H1 (cell line): ENCODE data around the gene MRPS14. TPM values are rescaled to one million over a fixed set of nuclear protein-coding genes. Genes with fewer than 3 reads are reported as not detected.

Experiments used
- CTCF ChIA-PET: fragments of 300-600 bp; sonication (Branson Sonifier 250); formaldehyde crosslinking; loops from one replicate; lab custom pipeline; 2021; ENCODE audit not compliant: partially characterized antibody; lab: Charles Lee
- POLR2A ChIA-PET: fragments of 300-600 bp; sonication (Branson Sonifier 250); formaldehyde crosslinking; loops from one replicate; lab custom pipeline; 2021; ENCODE audit warnings: inconsistent platforms; ENCODE audit not compliant: partially characterized antibody; lab: Charles Lee
- DNase-seq, 2 experiments: peaks; one replicate each; pipeline versions ENCODE4 v3.0.0 to v3.0.0-alpha.2; 2010 to 2022; ENCODE audit warnings: low spot score in 2 of 2, low read depth in 1 of 2, mixed read lengths in 1 of 2
- FAIRE-seq: peaks from 2 replicates; lab custom pipeline; 2011; peaks lifted over from hg19 to GRCh38; lab: Jason Lieb, UNC
- H2AFZ ChIP-seq: 2 replicates; pipeline ENCODE4 v1.8.1; 2012; ENCODE audit warnings: low read length, inconsistent platforms
- H2AK5ac ChIP-seq: 2 replicates; pipeline ENCODE4 v1.6.1; 2013; ENCODE audit warnings: low read depth, low read length
- H2BK120ac ChIP-seq: replicated peaks from 2 replicates; pipeline ENCODE3; 2013; ENCODE audit warnings: low read depth, low read length, inconsistent platforms
- H2BK12ac ChIP-seq: 2 replicates; pipeline ENCODE4 v1.6.1; 2013; ENCODE audit warnings: low read depth, low read length
- H2BK15ac ChIP-seq: 2 replicates; pipeline ENCODE4 v1.6.1; 2013; ENCODE audit warnings: low read length
- H2BK20ac ChIP-seq: 2 replicates; pipeline ENCODE4 v1.6.1; 2013; ENCODE audit warnings: low read length
- H2BK5ac ChIP-seq: 2 replicates; pipeline ENCODE4 v1.6.1; 2013; ENCODE audit warnings: low read depth, low read length
- H3K14ac ChIP-seq: 2 replicates; pipeline ENCODE4 v1.6.1; 2013; ENCODE audit warnings: inconsistent platforms; ENCODE audit not compliant: insufficient read length
- H3K18ac ChIP-seq: 2 replicates; pipeline ENCODE4 v1.6.1; 2013; ENCODE audit warnings: low read length; ENCODE audit errors: extremely low read depth
- H3K23ac ChIP-seq: 2 replicates; pipeline ENCODE4 v1.6.1; 2013; ENCODE audit warnings: inconsistent platforms; ENCODE audit not compliant: insufficient read length
- H3K23me2 ChIP-seq: 2 replicates; pipeline ENCODE4 v1.6.1; 2013; ENCODE audit warnings: low read depth, low read length
- H3K27ac ChIP-seq: 2 replicates; pipeline ENCODE4 v1.6.1; 2011; ENCODE audit warnings: low read depth, low read length, inconsistent platforms
- H3K27me3 ChIP-seq, 4 experiments: replicated peaks in 1 of 4; 1 replicate in 1 of 4; 2 replicates in 3 of 4; pipeline versions ENCODE4 v1.6.1 to v1.8.1; 2011 to 2013; ENCODE audit warnings: low read length in 3 of 4, mild to moderate bottlenecking in 3 of 4, inconsistent platforms in 2 of 4, mixed read lengths in 2 of 4, moderate library complexity in 1 of 4; ENCODE audit not compliant: control insufficient read depth in 3 of 4, insufficient read depth in 3 of 4; ENCODE audit errors: extremely low read depth in 1 of 4
- H3K36me3 ChIP-seq, 4 experiments: 2 replicates each; pipeline versions ENCODE4 v1.6.1 to v1.8.1; 2011 to 2013; ENCODE audit warnings: mild to moderate bottlenecking in 4 of 4, low read length in 3 of 4, moderate library complexity in 2 of 4, control low read depth in 1 of 4, inconsistent platforms in 1 of 4; ENCODE audit not compliant: insufficient read depth in 4 of 4, control insufficient read depth in 2 of 4
- H3K4ac ChIP-seq: replicated peaks from 2 replicates; pipeline ENCODE3; 2013; ENCODE audit warnings: low read length, low read depth, mixed read lengths, inconsistent platforms; ENCODE audit not compliant: insufficient read length
- H3K4me1 ChIP-seq, 4 experiments: replicated peaks in 1 of 4; 1 replicate in 1 of 4; 2 replicates in 3 of 4; pipeline versions ENCODE4 v1.6.1 to v1.8.1; 2011 to 2013; ENCODE audit warnings: low read length in 3 of 4, inconsistent platforms in 2 of 4, mixed read lengths in 1 of 4; ENCODE audit not compliant: insufficient read depth in 4 of 4, control insufficient read depth in 3 of 4
- H3K4me2 ChIP-seq, 2 experiments: 2 replicates each; pipeline versions ENCODE4 v1.6.1 to v1.8.1; 2011 to 2013; ENCODE audit warnings: low read depth in 2 of 2, low read length in 2 of 2, control low read depth in 1 of 2, inconsistent platforms in 1 of 2, mild to moderate bottlenecking in 1 of 2; ENCODE audit not compliant: insufficient read depth in 1 of 2
- H3K4me3 ChIP-seq, 4 experiments: fragments of 200-600, 300-600 bp in 1 of 4; sonication (generic), shearing (Covaris generic), sonication (Bioruptor Twin) in 1 of 4; 2 replicates each; pipeline versions ENCODE4 v1.5.1 to v1.8.1; 2011 to 2016; ENCODE audit warnings: low read length in 4 of 4, low read depth in 3 of 4, control low read depth in 2 of 4, inconsistent platforms in 2 of 4, mild to moderate bottlenecking in 2 of 4, mixed read lengths in 1 of 4, moderate library complexity in 1 of 4; ENCODE audit not compliant: insufficient read depth in 2 of 4; ENCODE audit errors: extremely low read depth in 1 of 4
- H3K56ac ChIP-seq: replicated peaks from 2 replicates; pipeline ENCODE3; 2013; ENCODE audit warnings: low read depth, mild to moderate bottlenecking, mixed read lengths, low read length, inconsistent platforms; ENCODE audit not compliant: insufficient read length
- H3K79me1 ChIP-seq: 2 replicates; pipeline ENCODE4 v1.6.1; 2013; ENCODE audit warnings: low read depth, low read length, control low read depth
- H3K79me2 ChIP-seq, 2 experiments: 2 replicates each; pipeline versions ENCODE4 v1.6.1 to v1.8.1; 2012 to 2013; ENCODE audit warnings: low read length in 2 of 2, mild to moderate bottlenecking in 2 of 2, inconsistent platforms in 1 of 2; ENCODE audit not compliant: insufficient read depth in 2 of 2, control insufficient read depth in 1 of 2
- H3K9ac ChIP-seq, 4 experiments: replicated peaks in 1 of 4; 1 replicate in 1 of 4; 2 replicates in 3 of 4; pipeline versions ENCODE4 v1.6.1 to v1.8.1; 2011 to 2013; ENCODE audit warnings: low read depth in 3 of 4, low read length in 3 of 4, control low read depth in 2 of 4, mild to moderate bottlenecking in 2 of 4, moderate library complexity in 2 of 4, inconsistent platforms in 1 of 4; ENCODE audit errors: extremely low read depth in 1 of 4
- H3K9me3 ChIP-seq, 2 experiments: 2 replicates each; pipeline versions ENCODE4 v1.6.1 to v1.8.1; 2012 to 2013; ENCODE audit warnings: mild to moderate bottlenecking in 2 of 2, moderate library complexity in 2 of 2, control low read depth in 1 of 2, inconsistent platforms in 1 of 2, low read depth in 1 of 2, low read length in 1 of 2, mixed read lengths in 1 of 2; ENCODE audit not compliant: insufficient read depth in 2 of 2
- H4K20me1 ChIP-seq, 2 experiments: replicated peaks in 1 of 2; 2 replicates each; pipeline versions ENCODE3 to v1.8.1; 2011 to 2013; ENCODE audit warnings: inconsistent platforms in 2 of 2, low read length in 2 of 2, mild to moderate bottlenecking in 1 of 2; ENCODE audit not compliant: insufficient read depth in 2 of 2, control insufficient read depth in 1 of 2
- H4K5ac ChIP-seq: 2 replicates; pipeline ENCODE4 v1.6.1; 2013; ENCODE audit warnings: low read length, low read depth, mixed read lengths, inconsistent platforms; ENCODE audit not compliant: insufficient read length
- H4K8ac ChIP-seq: 2 replicates; pipeline ENCODE4 v1.8.0; 2013; ENCODE audit warnings: mild to moderate bottlenecking, moderate library complexity, low read length, inconsistent platforms; ENCODE audit not compliant: insufficient read depth; ENCODE audit errors: extremely low read depth
- H4K91ac ChIP-seq: replicated peaks from 2 replicates; pipeline ENCODE3; 2013; ENCODE audit warnings: low read length, mixed read lengths, inconsistent platforms; ENCODE audit not compliant: insufficient read length
- CEBPB ChIP-seq: IDR thresholded peaks from 2 replicates; pipeline ENCODE4 v1.6.1; 2012; ENCODE audit warnings: low read depth, low read length
- CREB1 ChIP-seq: IDR thresholded peaks from 2 replicates; pipeline ENCODE4 v1.6.1; 2012; ENCODE audit warnings: inconsistent platforms
- CTBP2 ChIP-seq: IDR thresholded peaks from 2 replicates; pipeline ENCODE4 v1.7.0; 2011; ENCODE audit warnings: borderline replicate concordance, mild to moderate bottlenecking, moderate library complexity, mixed read lengths, low read length; ENCODE audit not compliant: insufficient read depth, insufficient read length
- E2F6 ChIP-seq: IDR thresholded peaks from 2 replicates; pipeline ENCODE4 v1.6.1; 2012; ENCODE audit warnings: inconsistent platforms
- NANOG ChIP-seq: IDR thresholded peaks from 2 replicates; pipeline ENCODE4 v1.6.1; 2011; ENCODE audit warnings: low read length, low read depth, mild to moderate bottlenecking, inconsistent platforms; ENCODE audit not compliant: insufficient read depth, poor library complexity, severe bottlenecking
- NRF1 ChIP-seq: IDR thresholded peaks from 2 replicates; pipeline ENCODE4 v1.6.1; 2011; ENCODE audit warnings: mild to moderate bottlenecking, low read depth, low read length, improper control_type of control experiment
- RAD21 ChIP-seq, 2 experiments: IDR thresholded peaks in 1 of 2; conservative IDR thresholded peaks in 1 of 2; 2 replicates each; pipeline ENCODE4 v1.6.1; 2011; ENCODE audit warnings: low read depth in 2 of 2, low read length in 2 of 2, improper control_type of control experiment in 1 of 2, inconsistent platforms in 1 of 2, mild to moderate bottlenecking in 1 of 2, moderate library complexity in 1 of 2
- RBBP5 ChIP-seq: IDR thresholded peaks from 2 replicates; pipeline ENCODE4 v1.7.1; 2012; ENCODE audit warnings: low read depth, mild to moderate bottlenecking, inconsistent platforms, low read length, moderate library complexity, borderline replicate concordance
- SIN3A ChIP-seq, 2 experiments: IDR thresholded peaks in 1 of 2; conservative IDR thresholded peaks in 1 of 2; 2 replicates each; pipeline ENCODE4 v1.6.1; 2011 to 2012; ENCODE audit warnings: low read length in 2 of 2, improper control_type of control experiment in 1 of 2, low read depth in 1 of 2, mild to moderate bottlenecking in 1 of 2
- SIRT6 ChIP-seq: IDR thresholded peaks from one replicate; pipeline ENCODE4 v1.7.1; 2012; ENCODE audit warnings: low read length, inconsistent platforms
- SP1 ChIP-seq: IDR thresholded peaks from 2 replicates; pipeline ENCODE4 v1.6.1; 2011; ENCODE audit warnings: low read depth, low read length
- SRF ChIP-seq: IDR thresholded peaks from 2 replicates; pipeline ENCODE4 v1.6.1; 2011; ENCODE audit warnings: mild to moderate bottlenecking, low read depth, low read length, moderate library complexity
- TAF1 ChIP-seq: IDR thresholded peaks from 2 replicates; pipeline ENCODE4 v1.6.1; 2011; ENCODE audit warnings: mild to moderate bottlenecking, low read depth, low read length
- WGBS, 2 experiments: shearing (Covaris generic) in 1 of 2; methylation state at CpG; one replicate each; pipeline versions ENCODE4 v1.1.6 to v1.1.7; 2013 to 2015; ENCODE audit warnings: low lambda C conversion rate in 2 of 2, mixed read lengths in 2 of 2, inconsistent platforms in 1 of 2, low coverage in 1 of 2, missing lambda C conversion rate in 1 of 2; ENCODE audit not compliant: insufficient replicate concordance in 2 of 2, insufficient coverage in 1 of 2, insufficient read length in 1 of 2; ENCODE audit errors: extremely low coverage in 1 of 2, missing lambda C conversion rate in 1 of 2; 5-methylcytosine and 5-hydroxymethylcytosine counted together
- polyA plus RNA-seq, 7 experiments: library from polyadenylated mRNA; depleted of rRNA in 3 of 7; stranded (reverse) in 5 of 7; unstranded in 2 of 7; fragments of >200 nt in 5 of 7; fragments of 200-250 nt in 2 of 7; gene quantifications; 1 replicate in 5 of 7; 2 replicates in 1 of 7; 4 replicates in 1 of 7; pipeline versions ENCODE4 v1.2.1 to v1.2.3, GENCODE V29; 2011 to 2013; ENCODE audit warnings: missing spikeins in 2 of 7, mixed read lengths in 2 of 7
- total RNA-seq: library from RNA; stranded (reverse); fragmentation: NEBNext Ultra II Directional; extraction: Animal tissue kit (Norgen Biotek cat#: 25700); gene quantifications from 2 replicates; pipeline ENCODE4 v1.2.1, GENCODE V29; 2021

MRPS14 gene
- total and polyA plus RNA-seq, 2 of the 8 experiments (the other 6 are each of a cell fraction or from before 2014, with no cell fraction given): 27.5 to 38.7 TPM

GRCh38 chr1:174974711-174975119, 48.5 kb downstream of the MRPS14 start:
- TF ChIP-seq CTBP2 (no peak), TAF1 (no peak), NRF1 (no peak), SRF (no peak), CREB1 (no peak), CEBPB (no peak), SP1 (no peak), SIRT6 (no peak), NANOG (no peak), E2F6 (no peak), RBBP5 (no peak), SIN3A (conservative IDR thresholded peaks at IDR 0.05 in 1 of 2, IDR thresholded peaks at IDR 0.05 in 1 of 2; ENCODE audit: low read depth in 1 of 2, low read length in 2 of 2) (no peak), RAD21 (IDR thresholded peaks at IDR 0.05 in 1 of 2, conservative IDR thresholded peaks at IDR 0.05 in 1 of 2; ENCODE audit: low read depth in 2 of 2, low read length in 2 of 2) (no peak)
- no peak overlapping the region for H3K27ac ChIP-seq
- H2AFZ ChIP-seq: no peak overlapping the region
- H3K9ac ChIP-seq: no peak overlapping the region
- no peak overlapping the region for H2AK5ac ChIP-seq
- 87% methylated on average over 2 of the region's 2 CpGs; no CpG with 5 or more reads in 1 of the 2 experiments for WGBS, 2 experiments
- no peaks in the 10 kb centered on the region for H3K9me3 ChIP-seq
- H2BK15ac ChIP-seq: no peak overlapping the region
- no peak overlapping the region for H3K4me2 ChIP-seq
- H2BK20ac ChIP-seq: no peak overlapping the region
- no peak overlapping the region for H3K56ac ChIP-seq
- no peaks in the 10 kb centered on the region for H3K4me1 ChIP-seq
- no peak for FAIRE-seq
- peaks cover 0 to 3% of the 10 kb centered on the region in 2 experiments for H4K20me1 ChIP-seq
- DNase-seq: no peak
- H3K23me2 ChIP-seq: no peaks in the 10 kb centered on the region
- ChIA-PET CTCF (interaction anchor here (0.8 to 2.2 kb wide), 6 partner anchors 9 to 281 kb away, joined by 3 to 11 read pairs (median 4); no protein-coding TSS in a partner anchor), POLR2A (interaction anchor here (0.9 to 1.4 kb wide), 3 partner anchors 9 to 91 kb away, joined by 3 read pairs; no protein-coding TSS in a partner anchor)
- no peak overlapping the region for H2BK120ac ChIP-seq
- peaks cover 32 to 93% (median 68%) of the 10 kb centered on the region in 4 experiments for H3K36me3 ChIP-seq
- H2BK5ac ChIP-seq: no peak overlapping the region
- no peak overlapping the region for H4K5ac ChIP-seq
- no peak overlapping the region for H3K4ac ChIP-seq
- no peak overlapping the region for H3K18ac ChIP-seq
- no peak overlapping the region for H3K14ac ChIP-seq
- H4K8ac ChIP-seq: no peak overlapping the region
- no peak overlapping the region for H2BK12ac ChIP-seq
- peaks cover 2% of the 10 kb centered on the region; the same call in 1 of the 2 replicates for H3K79me1 ChIP-seq
- no peak overlapping the region for H4K91ac ChIP-seq
- no peaks in the 10 kb centered on the region; a peak in 2 of 4 replicates for H3K79me2 ChIP-seq
- no peak overlapping the region for H3K23ac ChIP-seq
- no peak overlapping the region for H3K4me3 ChIP-seq
- peaks cover 0 to 1% (median 0%) of the 10 kb centered on the region in 4 experiments; a peak in 1 of 7 replicates for H3K27me3 ChIP-seq
